GM12865 (cell line): ENCODE data around the gene IL1RAPL1.
A peak's percentile ranks its signal among the peaks of the same experiment; 100 is the strongest.

ENCODE experiments used
- DNase-seq: peaks from one replicate; pipeline ENCODE4 v3.0.0; 2010; ENCODE audit warnings: low read depth
- H3K4me3 ChIP-seq: 2 replicates; pipeline ENCODE4 v1.5.1; 2011; ENCODE audit warnings: mild to moderate bottlenecking, low read depth, low read length, control low read depth
- CTCF ChIP-seq: IDR thresholded peaks from 2 replicates; pipeline ENCODE4 v1.5.1; 2011; ENCODE audit warnings: low read length, control low read depth, low read depth, inconsistent platforms; ENCODE audit not compliant: insufficient read depth; ENCODE audit errors: missing control alignments

Gene IL1RAPL1

GRCh38 chrX:29187264-29187663 lies 600.0 kb downstream of the IL1RAPL1 start:
- H3K4me3 ChIP-seq, result no peak overlapping the region
- TF ChIP-seq CTCF, result no peak
- no peak for DNase-seq

GRCh38 chrX:29196501-29196900 lies 609.3 kb downstream of the IL1RAPL1 start:
- H3K4me3 ChIP-seq, result no peak overlapping the region
- TF ChIP-seq CTCF, result no peak
- no peak for DNase-seq

GRCh38 chrX:29215251-29215650 lies 628.0 kb downstream of the IL1RAPL1 start:
- TF ChIP-seq CTCF, result no peak
- no peak overlapping the region for H3K4me3 ChIP-seq
- no peak for DNase-seq

- TF ChIP-seq CTCF, result no peak
- no peak overlapping the region for H3K4me3 ChIP-seq
- no peak for DNase-seq
These were observed 638.4 kb downstream of the IL1RAPL1 start for GRCh38 chrX:29225670-29226069.

- no peak for DNase-seq
- H3K4me3 ChIP-seq, result no peak overlapping the region
- TF ChIP-seq CTCF, result no peak
These were observed 642.6 kb downstream of the IL1RAPL1 start for GRCh38 chrX:29229802-29230201.

GRCh38 chrX:29231800-29232199 lies 644.6 kb downstream of the IL1RAPL1 start:
- DNase-seq, result no peak
- TF ChIP-seq CTCF, result peak; percentile 8
- H3K4me3 ChIP-seq, result no peak overlapping the region

- DNase-seq, result no peak
- TF ChIP-seq CTCF, result no peak
These were observed 646.4 kb downstream of the IL1RAPL1 start for GRCh38 chrX:29233592-29234183.

More at GRCh38 chrX:29233592-29234183, 646.4 kb downstream of the IL1RAPL1 start:
- H3K4me3 ChIP-seq, result no peak overlapping the region
